Endothelial cell of umbilical vein (primary cell): Measurements from ENCODE around the gene FNDC5. TPM values are rescaled to one million over a fixed set of nuclear protein-coding genes. Genes with fewer than 3 reads are reported as not detected.

Experiments used
- BruUV-seq: library from RNA; stranded (reverse); fragments of 400-500 nt; replicated peaks from 2 replicates; lab custom pipeline; 2021; lab: Mats Ljungman, UMichigan
- CTCF ChIA-PET: fragments of 300-600, 350-600 bp; sonication (Branson Sonifier 250); formaldehyde crosslinking; loops from one replicate; lab custom pipeline; 2021; ENCODE audit warnings: antibody characterized with exemption, inconsistent platforms; lab: Charles Lee
- POLR2A ChIA-PET: fragments of 300-600, 350-600 bp; sonication (Branson Sonifier 250); formaldehyde crosslinking; loops from one replicate; lab custom pipeline; 2021; ENCODE audit warnings: antibody characterized with exemption, inconsistent platforms; lab: Charles Lee
- DNase-seq: peaks from one replicate; pipeline ENCODE4 v3.0.0-alpha.2; 2011; ENCODE audit warnings: low read depth, low spot score
- FAIRE-seq: peaks from 2 replicates; lab custom pipeline; 2011; peaks lifted over from hg19 to GRCh38; lab: Jason Lieb, UNC
- H2AFZ ChIP-seq: 2 replicates; pipeline ENCODE4 v1.6.0; 2012; ENCODE audit warnings: low read depth, low read length, control low read depth, inconsistent platforms
- H3K27ac ChIP-seq: 2 replicates; pipeline ENCODE4 v1.5.1; 2011; ENCODE audit warnings: low read depth, mild to moderate bottlenecking, control low read depth, low read length, moderate library complexity; ENCODE audit not compliant: insufficient read depth
- H3K27me3 ChIP-seq, 2 experiments: 2 replicates each; pipeline versions ENCODE4 v1.6.0 to v1.6.1; 2011; ENCODE audit warnings: low read length in 2 of 2, mixed read lengths in 1 of 2; ENCODE audit not compliant: control insufficient read depth in 2 of 2, insufficient read depth in 2 of 2
- H3K36me3 ChIP-seq, 2 experiments: 2 replicates in 1 of 2; 3 replicates in 1 of 2; pipeline ENCODE4 v1.5.1; 2011; ENCODE audit warnings: low read length in 2 of 2, mild to moderate bottlenecking in 1 of 2, moderate library complexity in 1 of 2; ENCODE audit not compliant: control insufficient read depth in 2 of 2, insufficient read depth in 2 of 2; ENCODE audit errors: extremely low read depth in 1 of 2
- H3K4me1 ChIP-seq: 3 replicates; pipeline ENCODE4 v1.5.1; 2011; ENCODE audit warnings: mild to moderate bottlenecking, low read length; ENCODE audit not compliant: control insufficient read depth, insufficient read depth; ENCODE audit errors: extremely low read depth
- H3K4me2 ChIP-seq: 2 replicates; pipeline ENCODE4 v1.6.1; 2011; ENCODE audit warnings: low read length, control low read depth, mixed read lengths; ENCODE audit not compliant: insufficient read depth
- H3K4me3 ChIP-seq, 3 experiments: fragments of 200-600 bp in 1 of 3; sonication (generic), shearing (Covaris generic) in 1 of 3; replicated peaks in 1 of 3; 2 replicates each; pipeline ENCODE4 v1.5.1; 2011 to 2016; ENCODE audit warnings: control low read depth in 3 of 3, low read length in 3 of 3, mild to moderate bottlenecking in 2 of 3, inconsistent platforms in 1 of 3, low read depth in 1 of 3, moderate library complexity in 1 of 3; ENCODE audit not compliant: insufficient read depth in 1 of 3
- H3K79me2 ChIP-seq: 2 replicates; pipeline ENCODE4 v1.6.0; 2012; ENCODE audit warnings: low read length, inconsistent platforms; ENCODE audit not compliant: control insufficient read depth, insufficient read depth
- H3K9ac ChIP-seq: replicated peaks from 2 replicates; pipeline ENCODE3; 2011; ENCODE audit warnings: low read length, control low read depth; ENCODE audit not compliant: insufficient read depth; ENCODE audit errors: extremely low read depth
- H3K9me1 ChIP-seq: replicated peaks from 3 replicates; pipeline ENCODE4 v1.6.0; 2011; ENCODE audit warnings: mild to moderate bottlenecking, low read length; ENCODE audit not compliant: control insufficient read depth, insufficient read depth; ENCODE audit errors: extremely low read depth
- H3K9me3 ChIP-seq: replicated peaks from 2 replicates; pipeline ENCODE4 v1.5.1; 2012; ENCODE audit warnings: low read length, inconsistent platforms; ENCODE audit not compliant: control insufficient read depth, insufficient read depth
- H4K20me1 ChIP-seq: replicated peaks from 2 replicates; pipeline ENCODE3; 2011; ENCODE audit warnings: mild to moderate bottlenecking, low read length; ENCODE audit not compliant: control insufficient read depth, insufficient read depth; ENCODE audit errors: extremely low read depth
- EZH2 ChIP-seq: IDR thresholded peaks from 2 replicates; pipeline ENCODE4 v1.6.1; 2012; ENCODE audit warnings: borderline replicate concordance, low read depth, mild to moderate bottlenecking, moderate library complexity, low read length, inconsistent platforms; ENCODE audit not compliant: severe bottlenecking
- FOS ChIP-seq: IDR thresholded peaks from 2 replicates; pipeline ENCODE4 v1.6.1; 2011; ENCODE audit warnings: mild to moderate bottlenecking, low read length, moderate library complexity, borderline replicate concordance; ENCODE audit not compliant: insufficient read depth
- GATA2 ChIP-seq: IDR thresholded peaks from 2 replicates; pipeline ENCODE4 v1.7.0; 2011; ENCODE audit warnings: low read depth, mild to moderate bottlenecking, moderate library complexity, mixed read lengths, low read length; ENCODE audit not compliant: insufficient read length, insufficient read depth
- JUN ChIP-seq: IDR thresholded peaks from 2 replicates; pipeline ENCODE4 v1.6.1; 2011; ENCODE audit warnings: borderline replicate concordance, low read depth; ENCODE audit not compliant: insufficient read length, insufficient read depth
- MAX ChIP-seq: IDR thresholded peaks from 2 replicates; pipeline ENCODE4 v1.6.1; 2011; ENCODE audit not compliant: insufficient read depth, insufficient read length
- MYC ChIP-seq: IDR thresholded peaks from one replicate; pipeline ENCODE4 v1.6.1; 2011; ENCODE audit warnings: mild to moderate bottlenecking, low read depth, low read length
- POLR2A ChIP-seq: IDR thresholded peaks from 2 replicates; pipeline ENCODE4 v1.6.1; 2012; ENCODE audit warnings: low read depth, mild to moderate bottlenecking, control low read depth, low read length
- POLR2AphosphoS5 ChIP-seq: IDR thresholded peaks from 2 replicates; pipeline ENCODE4 v1.6.1; 2012; ENCODE audit warnings: low read depth, mild to moderate bottlenecking, control low read depth, low read length, moderate library complexity; ENCODE audit not compliant: insufficient read depth
- dilution Hi-C: fragments of 300-500 bp; cut with MboI; formaldehyde crosslinking; loops from one replicate; pipeline ENCODE4 v1.15.0; 2019; ENCODE audit warnings: low sequenced_read_pairs; ENCODE audit not compliant: extremely low pct_ligation_motif_present
- intact Hi-C: fragments of 100-400 bp; cut with micrococcal nuclease; formaldehyde crosslinking; loops from one replicate; pipeline ENCODE4 v1.10.0; 2022
- polyA plus RNA-seq, 4 experiments: library from polyadenylated mRNA; depleted of rRNA in 3 of 4; stranded (reverse) in 3 of 4; unstranded in 1 of 4; fragments of >200 nt; gene quantifications; 2 replicates each; pipeline versions ENCODE4 v1.2.1 to v1.2.3, GENCODE V29; 2011 to 2012; ENCODE audit warnings: missing spikeins in 1 of 4
- total RNA-seq: library from RNA; stranded (reverse); gene quantifications from 2 replicates; pipeline ENCODE4 v1.2.3, GENCODE V29; 2021
- TF ChIP-seq, protein P1 (sequence below), 2 donors: IDR thresholded peaks; 1 replicate in 1 of 2; 2 replicates in 1 of 2; pipeline ENCODE4 v1.5.1; 2011; ENCODE audit warnings: low read length in 2 of 2, mild to moderate bottlenecking in 2 of 2, moderate library complexity in 2 of 2, control low read depth in 1 of 2, inconsistent platforms in 1 of 2, low read depth in 1 of 2; ENCODE audit not compliant: insufficient read depth in 1 of 2; ENCODE audit errors: extremely low read depth in 1 of 2

Gene FNDC5
- total and polyA plus RNA-seq, 2 donors (not counting 3 experiments of a cell fraction or from before 2014, with no cell fraction given), result 0.14 to 0.64 TPM

GRCh38 chr1:32897082-32898049 is 26.7 kb upstream of the FNDC5 start:
- DNase-seq (no peak), FAIRE-seq (peak; percentile 92)
- no peak for TF ChIP-seq POLR2AphosphoS5
- no peak for TF ChIP-seq POLR2A
- TF ChIP-seq EZH2, result no peak
- TF ChIP-seq GATA2, result no peak
- TF ChIP-seq MAX, result no peak
- Histone ChIP-seq H3K9me3 (no peaks in the 10 kb centered on the region), H2AFZ (no peak overlapping the region), H3K4me3 (no peak overlapping the region), H3K79me2 (no peaks in the 10 kb centered on the region), H3K4me1 (peaks cover 13% of the 10 kb centered on the region), H3K27me3 (peaks cover 3 to 7% of the 10 kb centered on the region in 2 experiments), H4K20me1 (no peaks in the 10 kb centered on the region), H3K36me3 (no peaks in the 10 kb centered on the region), H3K4me2 (no peak overlapping the region), H3K9ac (no peak overlapping the region), H3K9me1 (no peaks in the 10 kb centered on the region), H3K27ac (no peak overlapping the region)
- ChIA-PET CTCF (interaction anchor here (0.8 to 2.1 kb wide), 10 partner anchors 10 to 189 kb away, joined by 3 to 13 read pairs (median 4); partner anchors contain the start of gene HPCA), POLR2A (interaction anchor here (0.6 to 0.9 kb wide), 2 partner anchors 9 to 183 kb away, joined by 3 to 5 read pairs; partner anchors contain the start of gene AZIN2)
- dilution Hi-C loops (no loop called here), intact Hi-C loops (no loop called here)
- BruUV-seq, result no TSS peak

DNA sequence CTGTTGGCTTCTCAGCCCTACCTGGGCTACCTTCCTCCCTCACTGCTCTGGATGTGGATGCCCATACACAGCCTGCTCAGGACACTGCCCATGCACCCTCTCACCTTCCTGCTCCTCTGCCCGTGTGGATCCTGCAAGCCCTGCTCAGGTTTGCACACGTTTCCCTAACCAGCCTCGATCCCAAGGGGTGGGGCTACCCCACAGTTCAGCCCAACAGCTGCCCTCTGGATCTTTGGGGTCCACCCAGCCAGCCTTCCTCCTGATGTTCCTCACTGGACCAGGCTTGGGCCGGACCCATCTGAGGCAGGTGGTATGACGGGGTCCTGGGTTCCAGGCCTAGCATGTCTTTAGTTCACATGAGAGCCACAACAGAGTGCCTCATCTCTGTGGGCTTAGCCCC is 25.7 kb upstream of the FNDC5 start:
- no peaks in the 10 kb centered on the region for H3K36me3 ChIP-seq
- ChIA-PET POLR2A (no interaction called here), CTCF (interaction anchor here (1.1 to 2.1 kb wide), 5 partner anchors 9 to 190 kb away, joined by 3 to 13 read pairs (median 4); partner anchors contain the start of gene HPCA)
- BruUV-seq, result no TSS peak
- dilution Hi-C loops (no loop called here), intact Hi-C loops (no loop called here)
- no peaks in the 10 kb centered on the region for H4K20me1 ChIP-seq
- H2AFZ ChIP-seq, result no peak overlapping the region
- no peaks in the 10 kb centered on the region for H3K9me1 ChIP-seq
- peaks cover 10 to 14% of the 10 kb centered on the region in 2 experiments for H3K27me3 ChIP-seq
- H3K9me3 ChIP-seq, result no peaks in the 10 kb centered on the region
- H3K4me2 ChIP-seq, result no peak overlapping the region
- no peak overlapping the region for H3K4me3 ChIP-seq
- H3K79me2 ChIP-seq, result no peaks in the 10 kb centered on the region
- no peak overlapping the region for H3K9ac ChIP-seq
- no peak overlapping the region for H3K27ac ChIP-seq
- TF ChIP-seq GATA2 (no peak), EZH2 (no peak), POLR2A (no peak), MYC (no peak), FOS (no peak), POLR2AphosphoS5 (no peak), MAX (no peak), JUN (no peak)
- TF ChIP-seq, protein P1, sequence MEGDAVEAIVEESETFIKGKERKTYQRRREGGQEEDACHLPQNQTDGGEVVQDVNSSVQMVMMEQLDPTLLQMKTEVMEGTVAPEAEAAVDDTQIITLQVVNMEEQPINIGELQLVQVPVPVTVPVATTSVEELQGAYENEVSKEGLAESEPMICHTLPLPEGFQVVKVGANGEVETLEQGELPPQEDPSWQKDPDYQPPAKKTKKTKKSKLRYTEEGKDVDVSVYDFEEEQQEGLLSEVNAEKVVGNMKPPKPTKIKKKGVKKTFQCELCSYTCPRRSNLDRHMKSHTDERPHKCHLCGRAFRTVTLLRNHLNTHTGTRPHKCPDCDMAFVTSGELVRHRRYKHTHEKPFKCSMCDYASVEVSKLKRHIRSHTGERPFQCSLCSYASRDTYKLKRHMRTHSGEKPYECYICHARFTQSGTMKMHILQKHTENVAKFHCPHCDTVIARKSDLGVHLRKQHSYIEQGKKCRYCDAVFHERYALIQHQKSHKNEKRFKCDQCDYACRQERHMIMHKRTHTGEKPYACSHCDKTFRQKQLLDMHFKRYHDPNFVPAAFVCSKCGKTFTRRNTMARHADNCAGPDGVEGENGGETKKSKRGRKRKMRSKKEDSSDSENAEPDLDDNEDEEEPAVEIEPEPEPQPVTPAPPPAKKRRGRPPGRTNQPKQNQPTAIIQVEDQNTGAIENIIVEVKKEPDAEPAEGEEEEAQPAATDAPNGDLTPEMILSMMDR (IDR thresholded peaks at IDR 0.05; ENCODE audit: extremely low read depth in 1 of 2, insufficient read depth in 1 of 2, low read depth in 1 of 2, low read length in 2 of 2), result no peak
- H3K4me1 ChIP-seq, result peaks cover 13% of the 10 kb centered on the region
- DNase-seq (no peak), FAIRE-seq (no peak)
